ENCODE results near the gene ZNF358.

Gene ZNF358

DNA sequence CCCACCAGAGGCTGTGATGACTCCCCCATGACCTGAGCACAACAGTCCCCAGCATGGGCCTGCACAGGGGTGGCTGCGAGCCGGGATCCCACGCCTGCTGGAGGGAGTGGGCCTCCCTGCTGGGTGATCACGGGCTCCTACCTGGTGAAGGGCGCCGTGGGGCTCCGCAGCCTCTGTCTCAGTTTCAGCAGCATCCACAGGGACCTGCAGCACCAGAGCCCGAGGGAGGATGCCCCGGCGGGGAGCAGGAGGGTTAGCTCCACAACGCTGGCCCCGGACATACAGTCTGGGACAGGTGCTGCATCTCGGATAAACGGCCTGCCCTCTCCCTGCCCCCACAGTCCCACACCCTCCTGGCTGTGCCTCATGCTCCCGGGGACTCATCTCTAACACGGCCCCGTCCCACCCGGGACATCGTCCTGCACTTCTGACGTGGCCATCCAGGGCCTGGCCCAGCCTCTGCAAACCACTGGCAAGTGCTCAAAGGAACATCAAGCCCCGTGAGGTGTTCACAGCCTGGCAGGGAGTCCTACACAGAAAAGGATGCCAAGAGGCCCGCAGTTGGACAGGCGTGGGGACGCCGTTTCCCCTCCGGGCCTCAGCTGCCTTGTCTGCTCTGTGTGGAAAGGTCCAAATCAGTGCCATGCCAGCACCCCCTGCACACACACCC lies 37.6 kb upstream of the ZNF358 start:
- TF ChIP-seq, protein P1, sequence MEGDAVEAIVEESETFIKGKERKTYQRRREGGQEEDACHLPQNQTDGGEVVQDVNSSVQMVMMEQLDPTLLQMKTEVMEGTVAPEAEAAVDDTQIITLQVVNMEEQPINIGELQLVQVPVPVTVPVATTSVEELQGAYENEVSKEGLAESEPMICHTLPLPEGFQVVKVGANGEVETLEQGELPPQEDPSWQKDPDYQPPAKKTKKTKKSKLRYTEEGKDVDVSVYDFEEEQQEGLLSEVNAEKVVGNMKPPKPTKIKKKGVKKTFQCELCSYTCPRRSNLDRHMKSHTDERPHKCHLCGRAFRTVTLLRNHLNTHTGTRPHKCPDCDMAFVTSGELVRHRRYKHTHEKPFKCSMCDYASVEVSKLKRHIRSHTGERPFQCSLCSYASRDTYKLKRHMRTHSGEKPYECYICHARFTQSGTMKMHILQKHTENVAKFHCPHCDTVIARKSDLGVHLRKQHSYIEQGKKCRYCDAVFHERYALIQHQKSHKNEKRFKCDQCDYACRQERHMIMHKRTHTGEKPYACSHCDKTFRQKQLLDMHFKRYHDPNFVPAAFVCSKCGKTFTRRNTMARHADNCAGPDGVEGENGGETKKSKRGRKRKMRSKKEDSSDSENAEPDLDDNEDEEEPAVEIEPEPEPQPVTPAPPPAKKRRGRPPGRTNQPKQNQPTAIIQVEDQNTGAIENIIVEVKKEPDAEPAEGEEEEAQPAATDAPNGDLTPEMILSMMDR (IDR thresholded peaks at IDR 0.05), result no peak
- H3K27me3 ChIP-seq, result no peaks in the 10 kb centered on the region
- no peaks in the 10 kb centered on the region for H3K36me3 ChIP-seq
- DNase-seq, result no peak
- no peaks in the 10 kb centered on the region for H3K9me3 ChIP-seq
- H3K4me3 ChIP-seq, result no peak overlapping the region
- intact Hi-C loops (cut with DNase I; ENCODE audit: low total_unique reads), result no loop called here
- peaks cover 0 to 2% (median 0%) of the 10 kb centered on the region in 4 donors for H3K4me1 ChIP-seq
- H3K27ac ChIP-seq, result no peak overlapping the region

DNA sequence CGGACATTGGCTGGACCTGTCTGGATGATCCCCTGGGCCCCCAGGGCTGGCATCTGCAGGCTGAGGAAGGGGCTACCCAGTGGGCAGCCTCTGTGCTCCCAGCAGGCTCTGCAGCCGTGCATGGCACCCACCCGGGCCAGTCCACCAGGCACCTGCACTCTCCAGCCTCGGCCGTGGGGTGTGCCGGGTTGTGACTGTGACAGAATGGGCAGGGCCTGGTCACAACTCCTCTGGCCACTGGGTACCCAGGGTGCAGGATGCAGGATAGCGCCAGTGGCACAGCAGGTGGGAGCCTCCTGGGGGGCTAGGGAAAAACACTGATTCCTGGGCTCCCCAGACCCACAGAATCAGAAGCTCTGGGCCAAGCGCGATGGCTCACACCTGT lies 37.1 kb upstream of the ZNF358 start:
- intact Hi-C loops (cut with DNase I; ENCODE audit: low total_unique reads), result no loop called here
- H3K36me3 ChIP-seq, result no peaks in the 10 kb centered on the region
- no peaks in the 10 kb centered on the region for H3K27me3 ChIP-seq
- no peak overlapping the region for H3K4me3 ChIP-seq
- TF ChIP-seq, protein P1 (IDR thresholded peaks at IDR 0.05), result no peak
- no peak overlapping the region for H3K27ac ChIP-seq
- H3K9me3 ChIP-seq, result no peaks in the 10 kb centered on the region
- DNase-seq, result no peak
- H3K4me1 ChIP-seq, result peaks cover 0 to 2% (median 0%) of the 10 kb centered on the region in 4 donors

DNA sequence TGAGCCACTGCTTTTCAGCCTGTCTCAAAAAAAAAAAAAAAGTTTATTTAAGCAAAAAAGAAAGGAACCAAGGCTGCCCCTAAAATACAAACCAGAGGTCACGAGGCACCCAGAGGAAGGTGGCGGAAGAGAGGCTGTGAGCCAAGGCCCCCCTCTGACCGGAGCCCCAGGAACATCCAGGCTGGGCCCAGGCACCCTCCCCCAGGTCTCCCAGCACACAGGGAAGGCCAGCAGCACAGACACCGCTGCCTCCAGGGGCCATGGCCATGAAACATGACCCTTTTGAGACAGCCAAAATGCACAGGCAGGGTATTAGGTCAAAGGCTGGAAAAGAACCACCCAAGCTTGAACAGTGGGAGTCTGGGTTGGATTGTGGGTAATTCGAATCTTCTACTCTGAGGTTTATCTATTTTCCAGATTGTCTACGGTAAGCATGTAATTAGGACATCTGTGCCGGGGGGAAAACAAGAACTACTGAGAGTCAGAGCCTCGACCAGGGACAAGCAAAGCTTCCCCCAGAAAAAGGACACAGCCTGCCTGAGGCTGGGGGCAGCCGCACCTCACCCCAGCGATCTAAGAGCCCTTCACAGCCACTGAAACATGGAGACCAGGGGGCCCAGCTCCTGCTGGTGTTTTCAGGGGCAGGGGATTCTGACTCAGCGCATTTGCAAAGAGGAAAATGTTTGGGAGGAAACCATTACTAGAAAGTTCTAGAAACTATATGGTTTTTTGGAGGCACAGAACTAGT lies 35.5 kb upstream of the ZNF358 start:
- TF ChIP-seq, protein P1 (IDR thresholded peaks at IDR 0.05), result no peak
- H3K4me3 ChIP-seq, result no peak overlapping the region
- H3K27ac ChIP-seq, result no peak overlapping the region
- no peaks in the 10 kb centered on the region for H3K9me3 ChIP-seq
- intact Hi-C loops (cut with DNase I; ENCODE audit: low total_unique reads), result no loop called here
- peaks cover 0 to 2% (median 0%) of the 10 kb centered on the region in 4 donors for H3K4me1 ChIP-seq
- no peaks in the 10 kb centered on the region for H3K27me3 ChIP-seq
- H3K36me3 ChIP-seq, result no peaks in the 10 kb centered on the region
- DNase-seq, result peak in 1 of 2 donors; percentile 30

DNA sequence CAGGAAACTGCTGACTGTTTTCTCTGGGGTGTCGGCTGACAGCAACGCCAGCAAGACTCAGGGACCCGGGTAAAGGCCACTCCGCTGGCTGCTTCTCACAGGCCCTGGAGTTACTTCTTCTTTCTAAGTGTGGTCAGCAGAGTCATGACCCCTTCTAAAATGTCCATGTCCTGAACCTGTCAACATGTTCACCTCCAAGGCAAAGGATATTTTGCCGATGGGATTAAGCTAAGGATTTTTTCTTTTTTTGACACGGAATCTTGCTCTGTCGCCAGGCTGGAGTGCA lies 35.0 kb upstream of the ZNF358 start:
- Histone ChIP-seq H3K4me1 (peaks cover 0 to 2% (median 0%) of the 10 kb centered on the region in 4 donors), H3K27ac (no peak overlapping the region), H3K4me3 (no peak overlapping the region), H3K9me3 (no peaks in the 10 kb centered on the region), H3K27me3 (no peaks in the 10 kb centered on the region), H3K36me3 (no peaks in the 10 kb centered on the region)
- no peak for DNase-seq
- intact Hi-C loops (cut with DNase I; ENCODE audit: low total_unique reads), result no loop called here
- TF ChIP-seq, protein P1 (IDR thresholded peaks at IDR 0.05), result no peak

DNA sequence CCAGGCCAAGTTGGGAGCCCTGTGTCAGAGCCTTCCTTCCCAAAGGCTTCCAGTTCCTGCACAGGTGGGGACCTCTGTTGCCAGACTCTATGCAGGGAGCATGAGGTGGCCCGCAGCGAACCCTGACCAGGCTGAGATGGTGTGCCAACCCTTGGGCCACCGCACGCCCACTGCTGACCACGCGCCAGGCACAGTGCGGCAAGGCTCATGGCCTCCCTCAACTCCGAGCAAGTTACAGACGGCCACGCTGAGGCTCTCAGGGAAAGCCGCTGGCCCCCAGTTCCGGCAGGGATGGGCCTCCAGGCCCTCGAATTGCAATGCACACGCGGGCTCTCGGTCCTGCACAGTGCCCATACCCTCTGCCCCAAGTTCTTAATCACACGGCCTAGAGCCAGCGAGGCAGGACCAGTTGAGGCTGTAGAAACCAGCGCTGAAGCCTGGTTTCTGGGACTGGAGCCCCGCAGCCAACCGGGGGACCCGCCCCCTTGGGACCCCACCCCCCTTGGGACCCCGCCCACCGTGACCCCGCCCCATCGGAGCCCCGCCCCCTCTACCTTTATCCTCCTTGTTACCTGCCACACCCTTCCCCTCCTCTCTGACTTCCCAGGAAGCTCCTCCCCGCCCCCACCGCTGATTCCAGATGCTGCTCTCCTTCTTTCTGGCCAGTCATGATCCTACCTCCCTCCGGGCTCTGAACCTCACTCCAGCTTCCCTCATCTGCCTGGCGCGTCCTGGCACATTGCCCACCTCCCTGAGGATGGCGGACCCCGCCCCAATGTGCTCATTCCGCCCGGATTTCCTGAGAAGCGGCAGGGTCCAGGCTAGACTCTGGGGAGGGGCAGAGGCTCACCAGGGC lies 33.1 kb upstream of the ZNF358 start:
- H3K27ac ChIP-seq, result no peak overlapping the region
- H3K4me3 ChIP-seq, result no peak overlapping the region
- TF ChIP-seq, protein P1 (IDR thresholded peaks at IDR 0.05), result no peak

More for the DNA sequence above, 33.1 kb upstream of the ZNF358 start:
- H3K4me1 ChIP-seq, result peaks cover 0 to 2% (median 0%) of the 10 kb centered on the region in 4 donors
- H3K9me3 ChIP-seq, result no peaks in the 10 kb centered on the region
- intact Hi-C loops (cut with DNase I; ENCODE audit: low total_unique reads), result no loop called here
- H3K27me3 ChIP-seq, result no peaks in the 10 kb centered on the region
- no peaks in the 10 kb centered on the region for H3K36me3 ChIP-seq
- DNase-seq, result peak in 1 of 2 donors; percentile 55

Measured in tibial artery (tissue), 4 donors.